Endodermal cell (in vitro differentiated cells): ENCODE data around the gene TRIM66. TPM values are rescaled to one million over a fixed set of nuclear protein-coding genes. Genes with fewer than 3 reads are reported as not detected.

ENCODE experiments used
- DNase-seq: peaks from one replicate; pipeline ENCODE4 v3.0.0-alpha.2; 2017
- H3K27ac ChIP-seq: 2 replicates; pipeline ENCODE4 v1.5.1; 2013; ENCODE audit warnings: mild to moderate bottlenecking, low read depth, low read length, moderate library complexity
- H3K27me3 ChIP-seq: 2 replicates; pipeline ENCODE4 v1.6.1; 2013; ENCODE audit warnings: mild to moderate bottlenecking, low read length, moderate library complexity; ENCODE audit not compliant: insufficient read depth, control insufficient read depth, poor library complexity, severe bottlenecking
- H3K36me3 ChIP-seq: 2 replicates; pipeline ENCODE4 v1.7.0; 2013; ENCODE audit warnings: mild to moderate bottlenecking, low read length, moderate library complexity; ENCODE audit not compliant: control insufficient read depth, insufficient read depth
- H3K4me1 ChIP-seq: one replicate; pipeline ENCODE4 v1.7.0; 2013; ENCODE audit warnings: low read length; ENCODE audit not compliant: control insufficient read depth, insufficient read depth
- H3K4me3 ChIP-seq: 2 replicates; pipeline ENCODE4 v1.5.1; 2013; ENCODE audit warnings: mild to moderate bottlenecking, low read length, moderate library complexity
- H3K9ac ChIP-seq: 2 replicates; pipeline ENCODE4 v1.6.1; 2013; ENCODE audit warnings: mild to moderate bottlenecking, low read length, moderate library complexity; ENCODE audit not compliant: poor library complexity, severe bottlenecking; ENCODE audit errors: extremely low read depth
- H3K9me3 ChIP-seq: 2 replicates; pipeline ENCODE4 v1.6.1; 2013; ENCODE audit warnings: mild to moderate bottlenecking, low read length, moderate library complexity; ENCODE audit not compliant: control insufficient read depth
- H3K27ac Mint-ChIP-seq: 2 replicates; pipeline ENCODE4 v1.8.0; 2020; ENCODE audit warnings: mixed read lengths
- H3K27me3 Mint-ChIP-seq: 2 replicates; pipeline ENCODE4 v1.8.0; 2021; ENCODE audit warnings: mild to moderate bottlenecking, mixed read lengths; ENCODE audit not compliant: insufficient read depth
- H3K36me3 Mint-ChIP-seq: 2 replicates; pipeline ENCODE4 v1.8.0; 2020; ENCODE audit warnings: low read depth, mixed read lengths
- H3K4me1 Mint-ChIP-seq: 2 replicates; pipeline ENCODE4 v1.8.0; 2020; ENCODE audit warnings: mixed read lengths
- H3K4me3 Mint-ChIP-seq: 2 replicates; pipeline ENCODE4 v1.8.0; 2020; ENCODE audit warnings: mild to moderate bottlenecking, moderate library complexity, mixed read lengths
- H3K9me3 Mint-ChIP-seq: 2 replicates; pipeline ENCODE4 v1.8.0; 2020; ENCODE audit warnings: mild to moderate bottlenecking, mixed read lengths
- CTCF ChIP-seq: fragments of 200-600 bp; sonication (generic); conservative IDR thresholded peaks from 2 replicates; pipeline ENCODE4 v1.5.0; 2021; ENCODE audit warnings: antibody characterized with exemption, mild to moderate bottlenecking
- WGBS, 2 experiments: methylation state at CpG; one replicate each; pipeline versions ENCODE4 v1.1.5 to v1.1.7; 2013; ENCODE audit warnings: missing lambda C conversion rate in 2 of 2, mixed read lengths in 1 of 2; ENCODE audit not compliant: insufficient coverage in 1 of 2, insufficient read length in 1 of 2; 5-methylcytosine and 5-hydroxymethylcytosine counted together
- total RNA-seq, 2 donors: library from RNA; stranded (reverse); fragmentation: NEBNext Ultra II Directional in 1 of 2; extraction: Animal tissue kit (Norgen Biotek cat#: 25700) in 1 of 2; gene quantifications; 2 replicates in 1 of 2; 3 replicates in 1 of 2; pipeline ENCODE4 v1.2.1, GENCODE V29; 2021

The TRIM66 gene
- total RNA-seq, 2 donors from 2014 or later: 4.3 to 4.6 TPM

GRCh38 chr11:8574798-8575197 is 107.7 kb downstream of the TRIM66 start:
- no peak for TF ChIP-seq CTCF
- H3K9me3 Mint-ChIP-seq: peaks cover 10% of the 10 kb centered on the region
- WGBS, 2 experiments: 86 to 98% methylated on average over 1 of the region's 1 CpG

GRCh38 chr11:8573777-8574176 is 108.7 kb downstream of the TRIM66 start:
- no peaks in the 10 kb centered on the region for H3K4me1 Mint-ChIP-seq
- H3K9ac ChIP-seq: no peak overlapping the region
- H3K36me3 ChIP-seq: no peaks in the 10 kb centered on the region
- no peaks in the 10 kb centered on the region for H3K27me3 ChIP-seq
- no peaks in the 10 kb centered on the region for H3K27me3 Mint-ChIP-seq
- no peak for DNase-seq
- H3K27ac Mint-ChIP-seq: no peak overlapping the region
- no peaks in the 10 kb centered on the region for H3K36me3 Mint-ChIP-seq
- peaks cover 6% of the 10 kb centered on the region for H3K9me3 Mint-ChIP-seq
- H3K9me3 ChIP-seq: peaks cover 9% of the 10 kb centered on the region
- no peak overlapping the region for H3K4me3 Mint-ChIP-seq
- no peak overlapping the region for H3K4me3 ChIP-seq
- H3K27ac ChIP-seq: no peak overlapping the region
- 85% methylated on average over 1 of the region's 1 CpG; no CpG with 5 or more reads in 1 of the 2 experiments for WGBS, 2 experiments
- TF ChIP-seq CTCF: no peak
- no peaks in the 10 kb centered on the region for H3K4me1 ChIP-seq

More at GRCh38 chr11:8574798-8575197, 107.7 kb downstream of the TRIM66 start:
- Mint-ChIP-seq H3K4me3 (no peak overlapping the region), H3K27ac (no peak overlapping the region), H3K4me1 (no peaks in the 10 kb centered on the region), H3K27me3 (no peaks in the 10 kb centered on the region), H3K36me3 (no peaks in the 10 kb centered on the region)
- H3K27me3 ChIP-seq: no peaks in the 10 kb centered on the region
- peaks cover 14% of the 10 kb centered on the region for H3K9me3 ChIP-seq
- H3K9ac ChIP-seq: no peak overlapping the region
- no peaks in the 10 kb centered on the region for H3K36me3 ChIP-seq
- H3K27ac ChIP-seq: no peak overlapping the region
- no peaks in the 10 kb centered on the region for H3K4me1 ChIP-seq
- no peak for DNase-seq
- H3K4me3 ChIP-seq: no peak overlapping the region

- WGBS, 2 experiments: 84 to 88% methylated on average over 2 of the region's 2 CpGs
- TF ChIP-seq CTCF: no peak
- Histone ChIP-seq H3K9me3 (no peaks in the 10 kb centered on the region), H3K4me3 (no peak overlapping the region), H3K27me3 (no peaks in the 10 kb centered on the region), H3K27ac (no peak overlapping the region), H3K36me3 (no peaks in the 10 kb centered on the region), H3K9ac (no peak overlapping the region), H3K4me1 (no peaks in the 10 kb centered on the region)
- Mint-ChIP-seq H3K4me1 (no peaks in the 10 kb centered on the region), H3K4me3 (no peak overlapping the region), H3K27me3 (no peaks in the 10 kb centered on the region), H3K36me3 (no peaks in the 10 kb centered on the region), H3K27ac (no peak overlapping the region), H3K9me3 (no peaks in the 10 kb centered on the region)
- DNase-seq: no peak
These were observed 114.8 kb downstream of the TRIM66 start for GRCh38 chr11:8567602-8568198.
